ENCODE data around the gene DHDDS. TPM values are rescaled to one million over a fixed set of nuclear protein-coding genes. Genes with fewer than 3 reads are reported as not detected.

DHDDS gene
- total and polyA plus RNA-seq, 2 of the 13 experiments (the other 11 are each of a cell fraction or from before 2014, with no cell fraction given): 18.9 to 28.3 TPM

- TF ChIP-seq, protein P1, sequence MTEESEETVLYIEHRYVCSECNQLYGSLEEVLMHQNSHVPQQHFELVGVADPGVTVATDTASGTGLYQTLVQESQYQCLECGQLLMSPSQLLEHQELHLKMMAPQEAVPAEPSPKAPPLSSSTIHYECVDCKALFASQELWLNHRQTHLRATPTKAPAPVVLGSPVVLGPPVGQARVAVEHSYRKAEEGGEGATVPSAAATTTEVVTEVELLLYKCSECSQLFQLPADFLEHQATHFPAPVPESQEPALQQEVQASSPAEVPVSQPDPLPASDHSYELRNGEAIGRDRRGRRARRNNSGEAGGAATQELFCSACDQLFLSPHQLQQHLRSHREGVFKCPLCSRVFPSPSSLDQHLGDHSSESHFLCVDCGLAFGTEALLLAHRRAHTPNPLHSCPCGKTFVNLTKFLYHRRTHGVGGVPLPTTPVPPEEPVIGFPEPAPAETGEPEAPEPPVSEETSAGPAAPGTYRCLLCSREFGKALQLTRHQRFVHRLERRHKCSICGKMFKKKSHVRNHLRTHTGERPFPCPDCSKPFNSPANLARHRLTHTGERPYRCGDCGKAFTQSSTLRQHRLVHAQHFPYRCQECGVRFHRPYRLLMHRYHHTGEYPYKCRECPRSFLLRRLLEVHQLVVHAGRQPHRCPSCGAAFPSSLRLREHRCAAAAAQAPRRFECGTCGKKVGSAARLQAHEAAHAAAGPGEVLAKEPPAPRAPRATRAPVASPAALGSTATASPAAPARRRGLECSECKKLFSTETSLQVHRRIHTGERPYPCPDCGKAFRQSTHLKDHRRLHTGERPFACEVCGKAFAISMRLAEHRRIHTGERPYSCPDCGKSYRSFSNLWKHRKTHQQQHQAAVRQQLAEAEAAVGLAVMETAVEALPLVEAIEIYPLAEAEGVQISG (CRISPR knock-in tag; IDR thresholded peaks at IDR 0.05): peak; percentile 97
- TF ChIP-seq ZNF337 (CRISPR knock-in tag; IDR thresholded peaks at IDR 0.05; ENCODE audit: borderline replicate concordance, low read depth): peak; percentile 100; the same call in 1 of the 2 replicates
- peak; percentile 98 for TF ChIP-seq DNMT1 (CRISPR knock-in tag; IDR thresholded peaks at IDR 0.05)
- TF ChIP-seq MLX (CRISPR knock-in tag; IDR thresholded peaks at IDR 0.05): peak; percentile 96
- TF ChIP-seq RERE (CRISPR knock-in tag; IDR thresholded peaks at IDR 0.05; ENCODE audit: low read depth): peak; percentile 94
- TF ChIP-seq ZNF781 (CRISPR knock-in tag; IDR thresholded peaks at IDR 0.05; ENCODE audit: borderline replicate concordance, not compliant biosample characterization): peak; percentile 100
- TF ChIP-seq ZNF674 (CRISPR knock-in tag; IDR thresholded peaks at IDR 0.05; ENCODE audit: low read depth): peak; percentile 100
- no peak for TF ChIP-seq ZFP62 (CRISPR knock-in tag; IDR thresholded peaks at IDR 0.05)
- TF ChIP-seq TAF15 (IDR thresholded peaks at IDR 0.05; ENCODE audit: low read depth, low read length, poor library complexity, severe bottlenecking): no peak
- peak; percentile 98 for TF ChIP-seq ZNF335 (CRISPR knock-in tag; IDR thresholded peaks at IDR 0.05)
- no peak for TF ChIP-seq TCF7 (IDR thresholded peaks at IDR 0.05; ENCODE audit: low read depth)
- TF ChIP-seq NPAS2 (CRISPR knock-in tag; IDR thresholded peaks at IDR 0.05; ENCODE audit: borderline replicate concordance): peak; percentile 98
- TF ChIP-seq ZNF543 (CRISPR knock-in tag; IDR thresholded peaks at IDR 0.05): peak; percentile 99
- TF ChIP-seq SRSF1 (optimal IDR thresholded peaks at IDR 0.05; ENCODE audit: low read depth, low read length): no peak
- TF ChIP-seq AKAP8 (CRISPR knock-in tag; IDR thresholded peaks at IDR 0.05): peak; percentile 98
- TF ChIP-seq NFE2L1 (CRISPR knock-in tag; IDR thresholded peaks at IDR 0.05; ENCODE audit: borderline replicate concordance): peak; percentile 98
- TF ChIP-seq ARNT (IDR thresholded peaks at IDR 0.05): no peak
Observed at GRCh38 chr1:26408604-26409003, 23.5 kb upstream of the DHDDS start (continued).
